K562 (cell line): Measurements from ENCODE around the gene CTSW. TPM values are rescaled to one million over a fixed set of nuclear protein-coding genes. Genes with fewer than 3 reads are reported as not detected.
"Not testable (repeated sequence)": the region's sequence is repeated elsewhere in the genome, so short reads cannot be mapped to it uniquely, and the experiment has no call there.

Experiments used
- ATAC-seq: fragments of 200-7000 bp; cut with Tn5 transposase; 3 replicates; pipeline ENCODE4 v1.9.1; 2020; ENCODE audit warnings: moderate library complexity
- BruUV-seq: library from RNA; stranded (reverse); fragments of 400-500 nt; replicated peaks from 2 replicates; lab custom pipeline; 2021; lab: Mats Ljungman, UMichigan
- CTCF ChIA-PET: fragments of 300-600 bp; formaldehyde crosslinking; extraction: SDS; loops from one replicate; lab custom pipeline; 2021; ENCODE audit warnings: low intra/inter-chr PET ratio; lab: Yijun Ruan, JAX
- POLR2A ChIA-PET: fragments of 300-600, 350-650 bp; sonication (Branson Sonifier 250); formaldehyde crosslinking; extraction: SDS; loops from one replicate; lab custom pipeline; 2021; ENCODE audit warnings: antibody characterized with exemption, inconsistent platforms; lab: Yijun Ruan, JAX
- DNase-seq, 4 experiments: peaks; one replicate each; pipeline versions ENCODE4 v3.0.0 to v3.0.0-alpha.2; 2011 to 2018; ENCODE audit warnings: low spot score in 3 of 4, mixed read lengths in 3 of 4; ENCODE audit errors: extremely low read depth in 1 of 4
- FAIRE-seq: peaks from 2 replicates; lab custom pipeline; 2011; peaks lifted over from hg19 to GRCh38; lab: Jason Lieb, UNC
- H2AFZ ChIP-seq: 2 replicates; pipeline ENCODE4 v1.6.0; 2011; ENCODE audit warnings: low read depth, low read length, control low read depth, inconsistent platforms
- H3K27ac ChIP-seq: fragments of 200-600 bp; 3 replicates; pipeline ENCODE4 v1.8.0; 2011; ENCODE audit warnings: low read depth, mild to moderate bottlenecking, control low read depth, inconsistent platforms, low read length, moderate library complexity, mixed read lengths; ENCODE audit errors: extremely low read depth
- H3K27me3 ChIP-seq, 2 experiments: fragments of 300-600 bp in 1 of 2; 2 replicates in 1 of 2; 3 replicates in 1 of 2; pipeline versions ENCODE4 v1.6.0 to v1.8.0; 2011; ENCODE audit warnings: inconsistent platforms in 2 of 2, low read length in 2 of 2, mild to moderate bottlenecking in 1 of 2, mixed read lengths in 1 of 2, moderate library complexity in 1 of 2; ENCODE audit not compliant: control insufficient read depth in 2 of 2, insufficient read depth in 2 of 2
- H3K36me3 ChIP-seq: fragments of 300-600 bp; 3 replicates; pipeline ENCODE4 v1.8.0; 2011; ENCODE audit warnings: mild to moderate bottlenecking, low read length, inconsistent platforms; ENCODE audit not compliant: control insufficient read depth, insufficient read depth
- H3K4me1 ChIP-seq, 2 experiments: fragments of 200-600 bp in 1 of 2; replicated peaks in 1 of 2; 2 replicates in 1 of 2; 3 replicates in 1 of 2; pipeline versions ENCODE4 v1.5.1 to v1.8.0; 2011; ENCODE audit warnings: inconsistent platforms in 2 of 2, low read length in 2 of 2, mild to moderate bottlenecking in 1 of 2, mixed read lengths in 1 of 2, moderate library complexity in 1 of 2; ENCODE audit not compliant: control insufficient read depth in 2 of 2, insufficient read depth in 2 of 2
- H3K4me2 ChIP-seq: 2 replicates; pipeline ENCODE4 v1.6.1; 2011; ENCODE audit warnings: low read length, control low read depth, inconsistent platforms, mixed read lengths; ENCODE audit not compliant: insufficient read depth
- H3K4me3 ChIP-seq: fragments of 200-600 bp; sonication (generic), shearing (Covaris generic); 2 replicates; pipeline ENCODE4 v1.5.1; 2016; ENCODE audit warnings: control low read depth, inconsistent platforms
- H3K79me2 ChIP-seq: fragments of 200-600 bp; 3 replicates; pipeline ENCODE4 v1.8.0; 2011; ENCODE audit warnings: low read length, inconsistent platforms; ENCODE audit not compliant: control insufficient read depth, insufficient read depth
- H3K9ac ChIP-seq, 2 experiments: 2 replicates each; pipeline versions ENCODE4 v1.6.0 to v1.6.1; 2011; ENCODE audit warnings: low read depth in 2 of 2, low read length in 2 of 2, control low read depth in 1 of 2, inconsistent platforms in 1 of 2, mild to moderate bottlenecking in 1 of 2, mixed read lengths in 1 of 2; ENCODE audit not compliant: insufficient read depth in 1 of 2
- H3K9me1 ChIP-seq: one replicate; pipeline ENCODE4 v1.6.0; 2011; ENCODE audit warnings: inconsistent platforms, mild to moderate bottlenecking, low read length, moderate library complexity; ENCODE audit not compliant: control insufficient read depth, insufficient read depth
- H3K9me3 ChIP-seq: replicated peaks from 2 replicates; pipeline ENCODE4 v1.5.1; 2011; ENCODE audit warnings: low read depth, low read length, inconsistent platforms; ENCODE audit not compliant: control insufficient read depth, insufficient read depth
- H4K20me1 ChIP-seq: replicated peaks from 2 replicates; pipeline ENCODE4 v1.6.1; 2011; ENCODE audit warnings: low read length, inconsistent platforms, mixed read lengths; ENCODE audit not compliant: control insufficient read depth, insufficient read depth
- ASH1L ChIP-seq: fragments of 450-650 bp; IDR thresholded peaks from 2 replicates; pipeline ENCODE4 v1.6.1; 2018; ENCODE audit warnings: borderline replicate concordance, mild to moderate bottlenecking, low read depth; ENCODE audit not compliant: partially characterized antibody
- BCOR ChIP-seq: fragments of 450-650 bp; IDR thresholded peaks from 2 replicates; pipeline ENCODE4 v1.6.1; 2016
- CHD2 ChIP-seq: IDR thresholded peaks from 2 replicates; pipeline ENCODE4 v1.6.1; 2011; ENCODE audit warnings: low read depth, low read length
- CREM ChIP-seq: IDR thresholded peaks from 2 replicates; pipeline ENCODE4 v1.6.1; 2014; ENCODE audit warnings: antibody characterized with exemption, low read depth
- CXXC5 ChIP-seq: fragments of 250-450 bp; sonication (Bioruptor Pico); IDR thresholded peaks from 2 replicates; pipeline ENCODE4 v1.8.0; 2022; ENCODE audit warnings: inconsistent platforms, mild to moderate bottlenecking, moderate library complexity
- FOS ChIP-seq: IDR thresholded peaks from 3 replicates; pipeline ENCODE4 v1.6.1; 2011; ENCODE audit not compliant: insufficient read length; ENCODE audit errors: extremely low read depth
- FOXM1 ChIP-seq, 2 experiments: fragments of 450-650 bp in 1 of 2; sonication (generic) in 1 of 2; formaldehyde crosslinking in 1 of 2; IDR thresholded peaks; 2 replicates each; pipeline versions ENCODE4 v1.6.1 to v1.9.0; 2017 to 2022; ENCODE audit warnings: low read depth in 2 of 2, mild to moderate bottlenecking in 2 of 2, missing genetic modification reagents in 1 of 2, moderate library complexity in 1 of 2
- MAZ ChIP-seq, 2 experiments: fragments of 450-650 bp in 1 of 2; sonication (generic) in 1 of 2; formaldehyde crosslinking; IDR thresholded peaks in 1 of 2; conservative IDR thresholded peaks in 1 of 2; 2 replicates each; pipeline versions ENCODE4 v1.4.0 to v1.5.0; 2020; ENCODE audit warnings: mild to moderate bottlenecking in 1 of 2, missing genetic modification reagents in 1 of 2
- NEUROD1 ChIP-seq: fragments of 150-350 bp; IDR thresholded peaks from 2 replicates; pipeline ENCODE4 v1.6.1; 2014; ENCODE audit warnings: borderline replicate concordance, low read length, low read depth; ENCODE audit not compliant: partially characterized antibody
- SETDB1 ChIP-seq: IDR thresholded peaks from one replicate; pipeline ENCODE4 v1.6.1; 2012; ENCODE audit warnings: low read length, control low read depth, inconsistent platforms
- SP1 ChIP-seq: sonication (generic); formaldehyde crosslinking; IDR thresholded peaks from 2 replicates; pipeline ENCODE4 v1.8.1; 2022; ENCODE audit warnings: mild to moderate bottlenecking, missing genetic modification reagents
- SP2 ChIP-seq: IDR thresholded peaks from 2 replicates; pipeline ENCODE4 v1.6.1; 2011; ENCODE audit warnings: mild to moderate bottlenecking, low read depth, low read length, moderate library complexity; ENCODE audit not compliant: poor library complexity, severe bottlenecking; ENCODE audit errors: extremely low read depth
- WGBS: fragments of 100-300 bp; shearing (Covaris generic); methylation state at CpG from one replicate; pipeline ENCODE4 v1.1.6; 2016; ENCODE audit warnings: low coverage, mixed read lengths; ENCODE audit not compliant: insufficient coverage; ENCODE audit errors: missing lambda C conversion rate; 5-methylcytosine and 5-hydroxymethylcytosine counted together
- in situ Hi-C: fragments of 300-500 bp; cut with MboI; formaldehyde crosslinking; loops from 4 replicates; pipeline ENCODE4 v1.15.0; 2018; ENCODE audit warnings: inconsistent platforms, mixed read lengths
- intact Hi-C: fragments of 100-400 bp; cut with micrococcal nuclease; formaldehyde crosslinking; loops from 2 replicates; pipeline ENCODE4 v1.14.2; 2022
- polyA plus RNA-seq, 8 experiments: library from polyadenylated mRNA; depleted of rRNA in 4 of 8; stranded (reverse) in 5 of 8; unstranded in 3 of 8; fragments of >200 nt; fragmentation: Nextera tagmentation in 2 of 8; fragmentation: Illumina TruSeq in 1 of 8; extraction: Ambion mirVana in 2 of 8; extraction: Trizol in 1 of 8; gene quantifications; 2 replicates each; pipeline versions ENCODE4 v1.2.1 to v1.2.3, GENCODE V29; 2011 to 2014; ENCODE audit warnings: inconsistent platforms in 1 of 8, missing spikeins in 1 of 8
- total RNA-seq, 7 experiments: library from RNA; depleted of rRNA in 6 of 7; stranded (reverse); fragments of >200 nt in 6 of 7; fragmentation: Illumina TruSeq in 2 of 7; extraction: Trizol in 2 of 7; gene quantifications; 2 replicates each; pipeline versions ENCODE4 v1.2.1 to v1.2.3, GENCODE V29; 2011 to 2021; ENCODE audit warnings: low replicate concordance in 1 of 7
- TF ChIP-seq, protein P1 (sequence below): sonication (generic); formaldehyde crosslinking; IDR thresholded peaks from 2 replicates; pipeline ENCODE4 v1.8.0; 2022; ENCODE audit warnings: missing genetic modification reagents, mild to moderate bottlenecking, moderate library complexity, borderline replicate concordance

Gene CTSW
- total and polyA plus RNA-seq, 9 of the 15 experiments (the other 6 are each of a cell fraction or from before 2014, with no cell fraction given), result 0.04 TPM; not detected in 8

DNA sequence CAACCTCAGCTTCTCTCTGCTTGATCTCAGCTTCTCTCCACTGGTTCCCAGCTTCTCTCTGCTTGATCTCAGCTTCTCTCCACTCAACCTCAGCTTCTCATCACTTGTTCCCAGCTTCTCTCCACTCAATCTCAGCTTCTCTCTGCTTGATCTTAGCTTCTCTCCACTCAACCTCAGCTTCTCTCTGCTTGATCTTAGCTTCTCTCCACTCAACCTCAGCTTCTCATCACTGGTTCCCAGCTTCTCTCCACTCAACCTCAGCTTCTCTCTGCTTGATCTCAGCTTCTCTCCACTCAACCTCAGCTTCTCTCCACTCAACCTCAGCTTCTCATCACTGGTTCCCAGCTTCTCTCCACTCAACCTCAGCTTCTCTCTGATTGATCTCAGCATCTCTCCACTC lies 47.4 kb upstream of the CTSW start:
- BruUV-seq, ATAC-seq, H2AFZ ChIP-seq, intact Hi-C loops, DNase-seq, H3K9me1 ChIP-seq, H3K79me2 ChIP-seq, H3K9ac ChIP-seq, H4K20me1 ChIP-seq, H3K4me2 ChIP-seq, H3K27ac ChIP-seq, in situ Hi-C loops, FAIRE-seq, H3K9me3 ChIP-seq, H3K4me3 ChIP-seq, H3K36me3 ChIP-seq: not testable (repeated sequence)
- Histone ChIP-seq H3K4me1 (peaks cover 0 to 16% of the 10 kb centered on the region in 2 experiments; a peak in 2 of 5 replicates), H3K27me3 (peaks cover 5 to 24% of the 10 kb centered on the region in 2 experiments; a peak in 4 of 5 replicates)
- TF ChIP-seq BCOR, result 0 out of 2 replicates have a peak, but pooled peaks have one; percentile 9
- CTCF ChIA-PET, result interaction anchor here (1.2 kb wide), 1 partner anchor 12 kb away, joined by 4 read pairs; no protein-coding TSS in a partner anchor
- POLR2A ChIA-PET, result interaction anchor here (1.1 to 3.1 kb wide), 4 partner anchors 18 to 112 kb away, joined by 4 to 12 read pairs (median 7); partner anchors contain the start of genes CFL1 and RNASEH2C

- POLR2A ChIA-PET, result interaction anchor here (0.5 to 3.1 kb wide), 5 partner anchors 16 to 481 kb away, joined by 3 to 12 read pairs (median 4); partner anchors contain the start of gene CFL1
- H3K27ac ChIP-seq, result no peak within 1 kb of the TSS
- H3K9ac ChIP-seq, result 0 out of 4 replicates have a peak within 1 kb of the TSS, but pooled peaks of 1 of the 2 experiments have one; percentile 26
- TF ChIP-seq MAZ (CRISPR knock-in tag; conservative IDR thresholded peaks at IDR 0.05 in 1 of 2, IDR thresholded peaks at IDR 0.05 in 1 of 2), result peak in 1 of 2 experiments; percentile 93; a peak in 2 of 4 replicates
- TF ChIP-seq CHD2, result peak; percentile 79
- peak; percentile 58; the same call in 1 of the 2 replicates for TF ChIP-seq FOXM1 (IDR thresholded peaks at IDR 0.05; ENCODE audit: low read depth)
- no peak for TF ChIP-seq FOXM1 (CRISPR knock-in tag; IDR thresholded peaks at IDR 0.05; ENCODE audit: low read depth)
- peak; percentile 64 for TF ChIP-seq CREM
- TF ChIP-seq, protein P1, sequence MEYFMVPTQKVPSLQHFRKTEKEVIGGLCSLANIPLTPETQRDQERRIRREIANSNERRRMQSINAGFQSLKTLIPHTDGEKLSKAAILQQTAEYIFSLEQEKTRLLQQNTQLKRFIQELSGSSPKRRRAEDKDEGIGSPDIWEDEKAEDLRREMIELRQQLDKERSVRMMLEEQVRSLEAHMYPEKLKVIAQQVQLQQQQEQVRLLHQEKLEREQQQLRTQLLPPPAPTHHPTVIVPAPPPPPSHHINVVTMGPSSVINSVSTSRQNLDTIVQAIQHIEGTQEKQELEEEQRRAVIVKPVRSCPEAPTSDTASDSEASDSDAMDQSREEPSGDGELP, result peak; percentile 85; the same call in 1 of the 2 replicates
- peak; percentile 94 for TF ChIP-seq FOS
- TF ChIP-seq CXXC5 (CRISPR knock-in tag), result 0 out of 2 replicates have a peak, but pooled peaks have one; percentile 10
- TF ChIP-seq ASH1L, result peak; percentile 87
- peak; percentile 79 for TF ChIP-seq SP2
- TF ChIP-seq SETDB1, result no peak
- peak; percentile 99 for TF ChIP-seq NEUROD1
- TF ChIP-seq SP1 (CRISPR knock-in tag), result peak; percentile 97
These were observed 46.2 kb upstream of the CTSW start, which contains the start of gene SNX32 for GRCh38 chr11:65833297-65834030. TSS of gene SNX32 (plus strand) at chr11:65833963. CDS start at chr11:65834066, 103 bp downstream.

More at GRCh38 chr11:65833297-65834030, 46.2 kb upstream of the CTSW start, which contains the start of gene SNX32:
- H2AFZ ChIP-seq, result peak within 1 kb of the TSS; percentile 36; the same call in 1 of the 2 replicates
- H3K36me3 ChIP-seq, result no peaks in the 10 kb centered on the region
- H3K9me1 ChIP-seq, result no peaks in the 10 kb centered on the region
- ATAC-seq (peak; percentile 100), DNase-seq (peak; percentile 83 to 96 (median 94)), FAIRE-seq (peak; percentile 11)
- no peaks in the 10 kb centered on the region for H4K20me1 ChIP-seq
- peaks cover 0 to 16% of the 10 kb centered on the region in 2 experiments; a peak in 2 of 5 replicates for H3K4me1 ChIP-seq
- in situ Hi-C loops, result no loop called here
- H3K9me3 ChIP-seq, result no peaks in the 10 kb centered on the region
- H3K27me3 ChIP-seq, result peaks cover 4 to 24% of the 10 kb centered on the region in 2 experiments; a peak in 4 of 5 replicates
- CTCF ChIA-PET, result no interaction called here
- no peak within 1 kb of the TSS for H3K4me3 ChIP-seq
- intact Hi-C loops, result no loop called here
- H3K4me2 ChIP-seq, result peak within 1 kb of the TSS; percentile 21; the same call in 1 of the 2 replicates
- no peaks in the 10 kb centered on the region for H3K79me2 ChIP-seq
- 36% methylated on average over 46 of the region's 63 CpGs for WGBS
- BruUV-seq, result no TSS peak
